H1 (cell line): Measurements from ENCODE around the gene PFDN1. TPM values are rescaled to one million over a fixed set of nuclear protein-coding genes. Genes with fewer than 3 reads are reported as not detected.

Experiments used
- CTCF ChIA-PET: fragments of 300-600 bp; sonication (Branson Sonifier 250); formaldehyde crosslinking; loops from one replicate; lab custom pipeline; 2021; ENCODE audit not compliant: partially characterized antibody; lab: Charles Lee
- POLR2A ChIA-PET: fragments of 300-600 bp; sonication (Branson Sonifier 250); formaldehyde crosslinking; loops from one replicate; lab custom pipeline; 2021; ENCODE audit warnings: inconsistent platforms; ENCODE audit not compliant: partially characterized antibody; lab: Charles Lee
- DNase-seq, 2 experiments: peaks; one replicate each; pipeline versions ENCODE4 v3.0.0 to v3.0.0-alpha.2; 2010 to 2022; ENCODE audit warnings: low spot score in 2 of 2, low read depth in 1 of 2, mixed read lengths in 1 of 2
- FAIRE-seq: peaks from 2 replicates; lab custom pipeline; 2011; peaks lifted over from hg19 to GRCh38; lab: Jason Lieb, UNC
- H2AFZ ChIP-seq: 2 replicates; pipeline ENCODE4 v1.8.1; 2012; ENCODE audit warnings: low read length, inconsistent platforms
- H2AK5ac ChIP-seq: 2 replicates; pipeline ENCODE4 v1.6.1; 2013; ENCODE audit warnings: low read depth, low read length
- H2BK120ac ChIP-seq: replicated peaks from 2 replicates; pipeline ENCODE3; 2013; ENCODE audit warnings: low read depth, low read length, inconsistent platforms
- H2BK12ac ChIP-seq: 2 replicates; pipeline ENCODE4 v1.6.1; 2013; ENCODE audit warnings: low read depth, low read length
- H2BK15ac ChIP-seq: 2 replicates; pipeline ENCODE4 v1.6.1; 2013; ENCODE audit warnings: low read length
- H2BK20ac ChIP-seq: 2 replicates; pipeline ENCODE4 v1.6.1; 2013; ENCODE audit warnings: low read length
- H2BK5ac ChIP-seq: 2 replicates; pipeline ENCODE4 v1.6.1; 2013; ENCODE audit warnings: low read depth, low read length
- H3K14ac ChIP-seq: 2 replicates; pipeline ENCODE4 v1.6.1; 2013; ENCODE audit warnings: inconsistent platforms; ENCODE audit not compliant: insufficient read length
- H3K18ac ChIP-seq: 2 replicates; pipeline ENCODE4 v1.6.1; 2013; ENCODE audit warnings: low read length; ENCODE audit errors: extremely low read depth
- H3K23ac ChIP-seq: 2 replicates; pipeline ENCODE4 v1.6.1; 2013; ENCODE audit warnings: inconsistent platforms; ENCODE audit not compliant: insufficient read length
- H3K23me2 ChIP-seq: 2 replicates; pipeline ENCODE4 v1.6.1; 2013; ENCODE audit warnings: low read depth, low read length
- H3K27ac ChIP-seq: 2 replicates; pipeline ENCODE4 v1.6.1; 2011; ENCODE audit warnings: low read depth, low read length, inconsistent platforms
- H3K27me3 ChIP-seq, 4 experiments: replicated peaks in 1 of 4; 1 replicate in 1 of 4; 2 replicates in 3 of 4; pipeline versions ENCODE4 v1.6.1 to v1.8.1; 2011 to 2013; ENCODE audit warnings: low read length in 3 of 4, mild to moderate bottlenecking in 3 of 4, inconsistent platforms in 2 of 4, mixed read lengths in 2 of 4, moderate library complexity in 1 of 4; ENCODE audit not compliant: control insufficient read depth in 3 of 4, insufficient read depth in 3 of 4; ENCODE audit errors: extremely low read depth in 1 of 4
- H3K36me3 ChIP-seq, 4 experiments: 2 replicates each; pipeline versions ENCODE4 v1.6.1 to v1.8.1; 2011 to 2013; ENCODE audit warnings: mild to moderate bottlenecking in 4 of 4, low read length in 3 of 4, moderate library complexity in 2 of 4, control low read depth in 1 of 4, inconsistent platforms in 1 of 4; ENCODE audit not compliant: insufficient read depth in 4 of 4, control insufficient read depth in 2 of 4
- H3K4ac ChIP-seq: replicated peaks from 2 replicates; pipeline ENCODE3; 2013; ENCODE audit warnings: low read length, low read depth, mixed read lengths, inconsistent platforms; ENCODE audit not compliant: insufficient read length
- H3K4me1 ChIP-seq, 4 experiments: replicated peaks in 1 of 4; 1 replicate in 1 of 4; 2 replicates in 3 of 4; pipeline versions ENCODE4 v1.6.1 to v1.8.1; 2011 to 2013; ENCODE audit warnings: low read length in 3 of 4, inconsistent platforms in 2 of 4, mixed read lengths in 1 of 4; ENCODE audit not compliant: insufficient read depth in 4 of 4, control insufficient read depth in 3 of 4
- H3K4me2 ChIP-seq, 2 experiments: 2 replicates each; pipeline versions ENCODE4 v1.6.1 to v1.8.1; 2011 to 2013; ENCODE audit warnings: low read depth in 2 of 2, low read length in 2 of 2, control low read depth in 1 of 2, inconsistent platforms in 1 of 2, mild to moderate bottlenecking in 1 of 2; ENCODE audit not compliant: insufficient read depth in 1 of 2
- H3K4me3 ChIP-seq, 4 experiments: fragments of 200-600, 300-600 bp in 1 of 4; sonication (generic), shearing (Covaris generic), sonication (Bioruptor Twin) in 1 of 4; 2 replicates each; pipeline versions ENCODE4 v1.5.1 to v1.8.1; 2011 to 2016; ENCODE audit warnings: low read length in 4 of 4, low read depth in 3 of 4, control low read depth in 2 of 4, inconsistent platforms in 2 of 4, mild to moderate bottlenecking in 2 of 4, mixed read lengths in 1 of 4, moderate library complexity in 1 of 4; ENCODE audit not compliant: insufficient read depth in 2 of 4; ENCODE audit errors: extremely low read depth in 1 of 4
- H3K56ac ChIP-seq: replicated peaks from 2 replicates; pipeline ENCODE3; 2013; ENCODE audit warnings: low read depth, mild to moderate bottlenecking, mixed read lengths, low read length, inconsistent platforms; ENCODE audit not compliant: insufficient read length
- H3K79me1 ChIP-seq: 2 replicates; pipeline ENCODE4 v1.6.1; 2013; ENCODE audit warnings: low read depth, low read length, control low read depth
- H3K79me2 ChIP-seq, 2 experiments: 2 replicates each; pipeline versions ENCODE4 v1.6.1 to v1.8.1; 2012 to 2013; ENCODE audit warnings: low read length in 2 of 2, mild to moderate bottlenecking in 2 of 2, inconsistent platforms in 1 of 2; ENCODE audit not compliant: insufficient read depth in 2 of 2, control insufficient read depth in 1 of 2
- H3K9ac ChIP-seq, 4 experiments: replicated peaks in 1 of 4; 1 replicate in 1 of 4; 2 replicates in 3 of 4; pipeline versions ENCODE4 v1.6.1 to v1.8.1; 2011 to 2013; ENCODE audit warnings: low read depth in 3 of 4, low read length in 3 of 4, control low read depth in 2 of 4, mild to moderate bottlenecking in 2 of 4, moderate library complexity in 2 of 4, inconsistent platforms in 1 of 4; ENCODE audit errors: extremely low read depth in 1 of 4
- H3K9me3 ChIP-seq, 2 experiments: 2 replicates each; pipeline versions ENCODE4 v1.6.1 to v1.8.1; 2012 to 2013; ENCODE audit warnings: mild to moderate bottlenecking in 2 of 2, moderate library complexity in 2 of 2, control low read depth in 1 of 2, inconsistent platforms in 1 of 2, low read depth in 1 of 2, low read length in 1 of 2, mixed read lengths in 1 of 2; ENCODE audit not compliant: insufficient read depth in 2 of 2
- H4K20me1 ChIP-seq, 2 experiments: replicated peaks in 1 of 2; 2 replicates each; pipeline versions ENCODE3 to v1.8.1; 2011 to 2013; ENCODE audit warnings: inconsistent platforms in 2 of 2, low read length in 2 of 2, mild to moderate bottlenecking in 1 of 2; ENCODE audit not compliant: insufficient read depth in 2 of 2, control insufficient read depth in 1 of 2
- H4K5ac ChIP-seq: 2 replicates; pipeline ENCODE4 v1.6.1; 2013; ENCODE audit warnings: low read length, low read depth, mixed read lengths, inconsistent platforms; ENCODE audit not compliant: insufficient read length
- H4K8ac ChIP-seq: 2 replicates; pipeline ENCODE4 v1.8.0; 2013; ENCODE audit warnings: mild to moderate bottlenecking, moderate library complexity, low read length, inconsistent platforms; ENCODE audit not compliant: insufficient read depth; ENCODE audit errors: extremely low read depth
- H4K91ac ChIP-seq: replicated peaks from 2 replicates; pipeline ENCODE3; 2013; ENCODE audit warnings: low read length, mixed read lengths, inconsistent platforms; ENCODE audit not compliant: insufficient read length
- KDM5A ChIP-seq: fragments of 200-600 bp; IDR thresholded peaks from 2 replicates; pipeline ENCODE4 v1.7.1; 2012; ENCODE audit warnings: mild to moderate bottlenecking, low read length, inconsistent platforms, mixed read lengths
- RAD21 ChIP-seq, 2 experiments: IDR thresholded peaks in 1 of 2; conservative IDR thresholded peaks in 1 of 2; 2 replicates each; pipeline ENCODE4 v1.6.1; 2011; ENCODE audit warnings: low read depth in 2 of 2, low read length in 2 of 2, improper control_type of control experiment in 1 of 2, inconsistent platforms in 1 of 2, mild to moderate bottlenecking in 1 of 2, moderate library complexity in 1 of 2
- SIN3A ChIP-seq, 2 experiments: IDR thresholded peaks in 1 of 2; conservative IDR thresholded peaks in 1 of 2; 2 replicates each; pipeline ENCODE4 v1.6.1; 2011 to 2012; ENCODE audit warnings: low read length in 2 of 2, improper control_type of control experiment in 1 of 2, low read depth in 1 of 2, mild to moderate bottlenecking in 1 of 2
- SUZ12 ChIP-seq: fragments of 200-600 bp; sonication (generic); IDR thresholded peaks from 2 replicates; pipeline ENCODE4 v1.6.1; 2012; ENCODE audit warnings: mild to moderate bottlenecking, inconsistent platforms, low read length, moderate library complexity, mixed read lengths
- WGBS, 2 experiments: shearing (Covaris generic) in 1 of 2; methylation state at CpG; one replicate each; pipeline versions ENCODE4 v1.1.6 to v1.1.7; 2013 to 2015; ENCODE audit warnings: low lambda C conversion rate in 2 of 2, mixed read lengths in 2 of 2, inconsistent platforms in 1 of 2, low coverage in 1 of 2, missing lambda C conversion rate in 1 of 2; ENCODE audit not compliant: insufficient replicate concordance in 2 of 2, insufficient coverage in 1 of 2, insufficient read length in 1 of 2; ENCODE audit errors: extremely low coverage in 1 of 2, missing lambda C conversion rate in 1 of 2; 5-methylcytosine and 5-hydroxymethylcytosine counted together
- polyA plus RNA-seq, 7 experiments: library from polyadenylated mRNA; depleted of rRNA in 3 of 7; stranded (reverse) in 5 of 7; unstranded in 2 of 7; fragments of >200 nt in 5 of 7; fragments of 200-250 nt in 2 of 7; gene quantifications; 1 replicate in 5 of 7; 2 replicates in 1 of 7; 4 replicates in 1 of 7; pipeline versions ENCODE4 v1.2.1 to v1.2.3, GENCODE V29; 2011 to 2013; ENCODE audit warnings: missing spikeins in 2 of 7, mixed read lengths in 2 of 7
- total RNA-seq: library from RNA; stranded (reverse); fragmentation: NEBNext Ultra II Directional; extraction: Animal tissue kit (Norgen Biotek cat#: 25700); gene quantifications from 2 replicates; pipeline ENCODE4 v1.2.1, GENCODE V29; 2021
- TF ChIP-seq, protein P1 (sequence below), 3 experiments: IDR thresholded peaks; 1 replicate in 2 of 3; 2 replicates in 1 of 3; pipeline versions ENCODE4 v1.5.1 to v1.6.1; 2011; ENCODE audit warnings: low read length in 3 of 3, mild to moderate bottlenecking in 3 of 3, inconsistent platforms in 2 of 3, low read depth in 1 of 3, moderate library complexity in 1 of 3; ENCODE audit not compliant: insufficient read depth in 1 of 3; ENCODE audit errors: control extremely low read depth in 1 of 3

Gene PFDN1
- total and polyA plus RNA-seq, 2 of the 8 experiments (the other 6 are each of a cell fraction or from before 2014, with no cell fraction given) = 53.0 to 89.6 TPM

DNA sequence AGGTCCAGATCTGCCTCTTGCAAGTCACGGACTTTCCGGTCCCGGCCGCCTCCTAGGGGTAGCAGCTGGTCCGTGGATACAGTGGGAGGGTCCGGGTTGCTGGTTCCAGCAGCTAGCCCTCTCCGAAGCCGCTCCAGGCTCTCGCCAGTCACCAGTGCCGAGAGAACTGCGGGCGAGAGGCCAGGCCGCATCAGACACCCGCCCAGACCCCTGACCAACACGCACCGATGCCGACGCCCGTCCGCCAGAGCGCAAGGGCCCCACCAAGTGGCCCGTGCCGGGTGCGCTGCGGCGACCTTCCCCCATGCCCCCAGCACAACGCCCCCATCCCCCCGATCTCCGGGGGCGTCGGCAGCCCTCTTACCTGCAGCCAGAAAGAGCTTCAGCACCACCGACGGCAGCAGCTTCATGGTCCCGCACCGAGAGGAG is 43.0 kb upstream of the PFDN1 start:
- Histone ChIP-seq H3K79me1 (no peaks in the 10 kb centered on the region; the same call in 1 of the 2 replicates), H2BK120ac (no peak overlapping the region), H4K5ac (no peak overlapping the region), H2BK5ac (no peak overlapping the region; the same call in 1 of the 2 replicates), H2BK15ac (no peak overlapping the region), H4K8ac (peak overlapping the region; percentile 64; the same call in 1 of the 2 replicates), H2AFZ (peak overlapping the region; percentile 68; the same call in 1 of the 2 replicates), H3K23me2 (peaks cover 4% of the 10 kb centered on the region), H2BK20ac (no peak overlapping the region), H3K56ac (no peak overlapping the region), H3K27me3 (peaks cover 0 to 11% (median 5%) of the 10 kb centered on the region in 4 experiments; a peak in 6 of 7 replicates), H3K9me3 (no peaks in the 10 kb centered on the region), H3K4me2 (peak overlapping the region; percentile 67 to 81), H3K79me2 (no peaks in the 10 kb centered on the region), H4K20me1 (peaks cover 0 to 4% of the 10 kb centered on the region in 2 experiments), H3K4me1 (peaks cover 0 to 16% (median 6%) of the 10 kb centered on the region in 4 experiments; a peak in 5 of 7 replicates), H2BK12ac (no peak overlapping the region), H3K9ac (peak overlapping the region in 3 of 4 experiments; percentile 14 to 53 (median 42); a peak in 5 of 7 replicates), H3K27ac (no peak overlapping the region), H3K14ac (no peak overlapping the region), H3K18ac (peak overlapping the region; percentile 40; the same call in 1 of the 2 replicates), H3K4me3 (peak overlapping the region; percentile 48 to 84 (median 77)), H4K91ac (no peak overlapping the region), H3K4ac (no peak overlapping the region), H3K23ac (no peak overlapping the region), H3K36me3 (no peaks in the 10 kb centered on the region; a peak in 1 of 8 replicates), H2AK5ac (no peak overlapping the region)
- DNase-seq (no peak), FAIRE-seq (no peak)
- TF ChIP-seq, protein P1, sequence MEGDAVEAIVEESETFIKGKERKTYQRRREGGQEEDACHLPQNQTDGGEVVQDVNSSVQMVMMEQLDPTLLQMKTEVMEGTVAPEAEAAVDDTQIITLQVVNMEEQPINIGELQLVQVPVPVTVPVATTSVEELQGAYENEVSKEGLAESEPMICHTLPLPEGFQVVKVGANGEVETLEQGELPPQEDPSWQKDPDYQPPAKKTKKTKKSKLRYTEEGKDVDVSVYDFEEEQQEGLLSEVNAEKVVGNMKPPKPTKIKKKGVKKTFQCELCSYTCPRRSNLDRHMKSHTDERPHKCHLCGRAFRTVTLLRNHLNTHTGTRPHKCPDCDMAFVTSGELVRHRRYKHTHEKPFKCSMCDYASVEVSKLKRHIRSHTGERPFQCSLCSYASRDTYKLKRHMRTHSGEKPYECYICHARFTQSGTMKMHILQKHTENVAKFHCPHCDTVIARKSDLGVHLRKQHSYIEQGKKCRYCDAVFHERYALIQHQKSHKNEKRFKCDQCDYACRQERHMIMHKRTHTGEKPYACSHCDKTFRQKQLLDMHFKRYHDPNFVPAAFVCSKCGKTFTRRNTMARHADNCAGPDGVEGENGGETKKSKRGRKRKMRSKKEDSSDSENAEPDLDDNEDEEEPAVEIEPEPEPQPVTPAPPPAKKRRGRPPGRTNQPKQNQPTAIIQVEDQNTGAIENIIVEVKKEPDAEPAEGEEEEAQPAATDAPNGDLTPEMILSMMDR (IDR thresholded peaks at IDR 0.05; ENCODE audit: control extremely low read depth in 1 of 3, insufficient read depth in 1 of 3, low read depth in 1 of 3, low read length in 3 of 3) = peak; percentile 27 to 64 (median 44); a peak in 3 of 4 replicates
- TF ChIP-seq SIN3A (conservative IDR thresholded peaks at IDR 0.05 in 1 of 2, IDR thresholded peaks at IDR 0.05 in 1 of 2; ENCODE audit: low read depth in 1 of 2, low read length in 2 of 2) (0 out of 4 replicates have a peak, but pooled peaks of 1 of the 2 experiments have one; percentile 4), SUZ12 (no peak), RAD21 (IDR thresholded peaks at IDR 0.05 in 1 of 2, conservative IDR thresholded peaks at IDR 0.05 in 1 of 2; ENCODE audit: low read depth in 2 of 2, low read length in 2 of 2) (peak; percentile 46 to 49; a peak in 3 of 4 replicates), KDM5A (0 out of 2 replicates have a peak, but pooled peaks have one; percentile 16)
- 5% methylated on average over 26 of the region's 35 CpGs; no CpG with 5 or more reads in 1 of the 2 experiments for WGBS, 2 experiments
- ChIA-PET CTCF (interaction anchor here (0.7 to 15.0 kb wide), 26 partner anchors 9 to 115 kb away, joined by 3 to 676 read pairs (median 7); partner anchors contain the start of genes PFDN1 and SLC4A9), POLR2A (interaction anchor here (0.5 to 4.6 kb wide), 32 partner anchors 9 to 740 kb away, joined by 3 to 64 read pairs (median 6); partner anchors contain the start of genes ANKHD1, EIF4EBP3, IK and NDUFA2)
